ENCODE data around the gene GLUD1. TPM values are rescaled to one million over a fixed set of nuclear protein-coding genes. Genes with fewer than 3 reads are reported as not detected.
"Not testable (repeated sequence)": the region's sequence is repeated elsewhere in the genome, so short reads cannot be mapped to it uniquely, and the experiment has no call there.

GLUD1 gene
- total RNA-seq, 1 donor from 2014 or later: 125 TPM

- H3K4me1 Mint-ChIP-seq (ENCODE audit: unreplicated experiment): peaks cover 12% of the 10 kb centered on the region
- not testable (repeated sequence) for H3K9me3 Mint-ChIP-seq (ENCODE audit: unreplicated experiment); H3K27ac Mint-ChIP-seq (ENCODE audit: unreplicated experiment); H3K4me3 Mint-ChIP-seq (ENCODE audit: unreplicated experiment); DNase-seq (ENCODE audit: extremely low spot score, unreplicated experiment); H3K27me3 Mint-ChIP-seq (ENCODE audit: unreplicated experiment); H3K36me3 Mint-ChIP-seq (ENCODE audit: unreplicated experiment)
Measured at GRCh38 chr10:87009134-87009696, 85.4 kb downstream of the GLUD1 start.

- not testable (repeated sequence) for H3K4me3 Mint-ChIP-seq (ENCODE audit: unreplicated experiment); H3K9me3 Mint-ChIP-seq (ENCODE audit: unreplicated experiment); DNase-seq (ENCODE audit: extremely low spot score, unreplicated experiment); H3K27ac Mint-ChIP-seq (ENCODE audit: unreplicated experiment); H3K27me3 Mint-ChIP-seq (ENCODE audit: unreplicated experiment); H3K36me3 Mint-ChIP-seq (ENCODE audit: unreplicated experiment)
- peaks cover 12% of the 10 kb centered on the region for H3K4me1 Mint-ChIP-seq (ENCODE audit: unreplicated experiment)
Measured at GRCh38 chr10:87008303-87008702, 86.3 kb downstream of the GLUD1 start.

- H3K27me3 Mint-ChIP-seq (ENCODE audit: unreplicated experiment); H3K36me3 Mint-ChIP-seq (ENCODE audit: unreplicated experiment); H3K4me3 Mint-ChIP-seq (ENCODE audit: unreplicated experiment); H3K9me3 Mint-ChIP-seq (ENCODE audit: unreplicated experiment); DNase-seq (ENCODE audit: extremely low spot score, unreplicated experiment): not testable (repeated sequence)
- Mint-ChIP-seq H3K4me1 (ENCODE audit: unreplicated experiment) (peaks cover 12% of the 10 kb centered on the region), H3K27ac (ENCODE audit: unreplicated experiment) (peak overlapping the region; percentile 14)
Measured at GRCh38 chr10:87007674-87008073, 87.0 kb downstream of the GLUD1 start.

GRCh38 chr10:87007124-87007523 is 87.5 kb downstream of the GLUD1 start:
- not testable (repeated sequence) for H3K4me3 Mint-ChIP-seq (ENCODE audit: unreplicated experiment); H3K9me3 Mint-ChIP-seq (ENCODE audit: unreplicated experiment); H3K27me3 Mint-ChIP-seq (ENCODE audit: unreplicated experiment); H3K36me3 Mint-ChIP-seq (ENCODE audit: unreplicated experiment); DNase-seq (ENCODE audit: extremely low spot score, unreplicated experiment)
- Mint-ChIP-seq H3K27ac (ENCODE audit: unreplicated experiment) (peak overlapping the region; percentile 53), H3K4me1 (ENCODE audit: unreplicated experiment) (peaks cover 12% of the 10 kb centered on the region)

GRCh38 chr10:87000491-87000890 is 94.2 kb downstream of the GLUD1 start:
- no peaks in the 10 kb centered on the region for H3K9me3 Mint-ChIP-seq (ENCODE audit: unreplicated experiment)
- no peaks in the 10 kb centered on the region for H3K27me3 Mint-ChIP-seq (ENCODE audit: unreplicated experiment)
- no peaks in the 10 kb centered on the region for H3K36me3 Mint-ChIP-seq (ENCODE audit: unreplicated experiment)
- H3K27ac Mint-ChIP-seq (ENCODE audit: unreplicated experiment): no peak overlapping the region
- TF ChIP-seq CTCF (IDR thresholded peaks at IDR 0.05): no peak
- H3K4me3 Mint-ChIP-seq (ENCODE audit: unreplicated experiment): no peak overlapping the region
- no peak for DNase-seq (ENCODE audit: extremely low spot score, unreplicated experiment)
- peaks cover 8% of the 10 kb centered on the region for H3K4me1 Mint-ChIP-seq (ENCODE audit: unreplicated experiment)

Other genes starting within 250 kb of the GLUD1 start
- gene MMRN2, start 137.2 kb downstream of the GLUD1 start, total RNA-seq: 0.57 TPM in 1 of 2 replicates, not detected in the other
- 0.73 TPM in 1 of 2 replicates, not detected in the other for gene SNCG, start 136.2 kb downstream of the GLUD1 start, total RNA-seq
- gene ADIRF, start 126.4 kb downstream of the GLUD1 start, total RNA-seq: not detected in 2 replicates
- gene FAM25A, start 74.5 kb downstream of the GLUD1 start, total RNA-seq: not detected in 2 replicates
- gene SHLD2, start 363 bp upstream of the GLUD1 start, total RNA-seq: 26.3 and 29.3 TPM in 2 replicates
- 1.2 and 1.5 TPM in 2 replicates for gene NUTM2A, start 130.6 kb upstream of the GLUD1 start, total RNA-seq

All from osteocyte (in vitro differentiated cells).